ENCODE measurements around the gene GMCL1. TPM values are rescaled to one million over a fixed set of nuclear protein-coding genes. Genes with fewer than 3 reads are reported as not detected.

The GMCL1 gene
- total RNA-seq, 4 donors from 2014 or later, result 15.1 to 19.8 (median 17.1) TPM

DNA sequence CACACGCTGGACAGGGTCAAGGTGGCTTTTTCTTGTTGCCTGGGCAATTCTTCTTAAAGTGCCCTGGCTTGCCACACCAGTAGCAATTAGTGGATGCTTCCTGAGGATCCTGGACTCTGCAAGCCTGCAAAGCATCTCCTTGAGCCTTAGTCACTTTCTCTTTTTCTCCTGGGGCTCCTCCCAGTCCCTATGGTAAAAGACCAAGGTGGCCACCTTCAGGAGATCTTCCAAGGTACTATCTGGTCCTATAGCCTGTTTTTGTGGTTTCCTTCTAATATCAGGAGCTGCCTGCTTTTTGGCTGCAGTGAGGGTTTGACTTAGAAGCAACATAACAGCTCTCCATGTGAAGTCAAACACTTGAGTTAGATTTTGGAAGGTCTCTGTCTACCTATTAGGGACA lies 33.3 kb upstream of the GMCL1 start:
- Histone ChIP-seq H3K36me3 (no peaks in the 10 kb centered on the region), H3K4me3 (replicated peaks in 1 of 3) (no peak overlapping the region), H3K27ac (no peak overlapping the region), H3K9me3 (no peaks in the 10 kb centered on the region), H3K4me1 (peaks cover 9 to 18% of the 10 kb centered on the region in 2 donors), H3K27me3 (no peaks in the 10 kb centered on the region)
- WGBS, 2 donors, result 100% methylated on average over 1 of the region's 1 CpG
- no peak for TF ChIP-seq POLR2A (IDR thresholded peaks at IDR 0.05)
- TF ChIP-seq, protein P1, sequence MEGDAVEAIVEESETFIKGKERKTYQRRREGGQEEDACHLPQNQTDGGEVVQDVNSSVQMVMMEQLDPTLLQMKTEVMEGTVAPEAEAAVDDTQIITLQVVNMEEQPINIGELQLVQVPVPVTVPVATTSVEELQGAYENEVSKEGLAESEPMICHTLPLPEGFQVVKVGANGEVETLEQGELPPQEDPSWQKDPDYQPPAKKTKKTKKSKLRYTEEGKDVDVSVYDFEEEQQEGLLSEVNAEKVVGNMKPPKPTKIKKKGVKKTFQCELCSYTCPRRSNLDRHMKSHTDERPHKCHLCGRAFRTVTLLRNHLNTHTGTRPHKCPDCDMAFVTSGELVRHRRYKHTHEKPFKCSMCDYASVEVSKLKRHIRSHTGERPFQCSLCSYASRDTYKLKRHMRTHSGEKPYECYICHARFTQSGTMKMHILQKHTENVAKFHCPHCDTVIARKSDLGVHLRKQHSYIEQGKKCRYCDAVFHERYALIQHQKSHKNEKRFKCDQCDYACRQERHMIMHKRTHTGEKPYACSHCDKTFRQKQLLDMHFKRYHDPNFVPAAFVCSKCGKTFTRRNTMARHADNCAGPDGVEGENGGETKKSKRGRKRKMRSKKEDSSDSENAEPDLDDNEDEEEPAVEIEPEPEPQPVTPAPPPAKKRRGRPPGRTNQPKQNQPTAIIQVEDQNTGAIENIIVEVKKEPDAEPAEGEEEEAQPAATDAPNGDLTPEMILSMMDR (IDR thresholded peaks at IDR 0.05), result no peak
- DNase-seq, result no peak
- intact Hi-C loops (cut with DNase I), result no loop called here

DNA sequence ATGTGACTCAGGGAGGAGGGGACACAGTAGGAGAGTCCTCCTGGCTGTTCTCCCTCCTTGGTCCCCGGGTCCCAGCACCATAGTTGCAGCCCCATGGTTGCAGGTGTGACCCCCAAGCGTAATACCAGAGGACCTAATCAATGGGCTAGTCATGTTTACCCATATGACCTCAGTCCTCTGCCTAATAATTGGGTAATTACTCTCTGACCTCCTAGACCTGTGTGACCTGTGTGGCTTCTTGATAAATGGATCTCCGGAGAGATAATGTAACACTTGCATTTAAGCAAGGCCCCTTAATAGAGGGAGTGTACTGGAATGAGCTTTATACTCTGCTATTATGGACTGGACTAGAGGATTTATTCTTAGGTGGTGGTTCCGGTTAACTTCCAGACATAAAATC lies 32.2 kb upstream of the GMCL1 start:
- 93 to 97% methylated on average over 4 of the region's 4 CpGs for WGBS, 2 donors
- H3K9me3 ChIP-seq, result no peaks in the 10 kb centered on the region
- intact Hi-C loops (cut with DNase I), result no loop called here

DNA sequence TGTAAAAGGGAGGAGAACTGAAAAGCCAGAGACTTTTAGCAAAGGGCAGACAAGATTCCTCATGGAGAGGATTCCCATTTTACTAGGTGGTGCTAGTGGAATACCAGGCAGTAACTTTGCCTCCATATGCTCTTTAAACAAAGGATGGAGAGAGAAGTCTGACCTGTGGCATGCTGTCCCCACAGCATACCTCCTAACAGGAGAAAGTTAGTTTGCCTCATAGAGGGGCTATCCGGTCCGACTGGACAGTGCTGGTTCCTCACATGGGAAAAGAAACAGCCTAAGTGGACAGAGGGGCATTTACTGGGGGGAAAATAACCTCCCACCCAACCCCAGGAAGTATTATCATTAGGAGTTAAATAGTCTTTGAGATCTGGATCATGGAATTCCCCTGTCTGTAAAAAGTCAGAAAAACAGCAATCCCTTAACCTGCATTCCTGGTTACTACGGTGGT lies 31.6 kb upstream of the GMCL1 start:
- H3K9me3 ChIP-seq, result no peaks in the 10 kb centered on the region
- intact Hi-C loops (cut with DNase I), result no loop called here
- H3K4me1 ChIP-seq, result peaks cover 8 to 18% of the 10 kb centered on the region in 2 donors
- no peaks in the 10 kb centered on the region for H3K27me3 ChIP-seq
- WGBS, 2 donors, result 71 to 79% methylated on average over 3 of the region's 3 CpGs
- H3K36me3 ChIP-seq, result no peaks in the 10 kb centered on the region
- TF ChIP-seq, protein P1 (IDR thresholded peaks at IDR 0.05), result no peak
- no peak for TF ChIP-seq POLR2A (IDR thresholded peaks at IDR 0.05)
- DNase-seq, result no peak
- no peak overlapping the region for H3K4me3 ChIP-seq (replicated peaks in 1 of 3)
- no peak overlapping the region for H3K27ac ChIP-seq

More for the DNA sequence above, 32.2 kb upstream of the GMCL1 start:
- no peak overlapping the region for H3K4me3 ChIP-seq (replicated peaks in 1 of 3)
- H3K4me1 ChIP-seq, result peaks cover 8 to 18% of the 10 kb centered on the region in 2 donors
- H3K27ac ChIP-seq, result no peak overlapping the region
- TF ChIP-seq, protein P1 (IDR thresholded peaks at IDR 0.05), result no peak
- TF ChIP-seq POLR2A (IDR thresholded peaks at IDR 0.05), result no peak
- no peak for DNase-seq
- no peaks in the 10 kb centered on the region for H3K36me3 ChIP-seq
- H3K27me3 ChIP-seq, result no peaks in the 10 kb centered on the region

DNA sequence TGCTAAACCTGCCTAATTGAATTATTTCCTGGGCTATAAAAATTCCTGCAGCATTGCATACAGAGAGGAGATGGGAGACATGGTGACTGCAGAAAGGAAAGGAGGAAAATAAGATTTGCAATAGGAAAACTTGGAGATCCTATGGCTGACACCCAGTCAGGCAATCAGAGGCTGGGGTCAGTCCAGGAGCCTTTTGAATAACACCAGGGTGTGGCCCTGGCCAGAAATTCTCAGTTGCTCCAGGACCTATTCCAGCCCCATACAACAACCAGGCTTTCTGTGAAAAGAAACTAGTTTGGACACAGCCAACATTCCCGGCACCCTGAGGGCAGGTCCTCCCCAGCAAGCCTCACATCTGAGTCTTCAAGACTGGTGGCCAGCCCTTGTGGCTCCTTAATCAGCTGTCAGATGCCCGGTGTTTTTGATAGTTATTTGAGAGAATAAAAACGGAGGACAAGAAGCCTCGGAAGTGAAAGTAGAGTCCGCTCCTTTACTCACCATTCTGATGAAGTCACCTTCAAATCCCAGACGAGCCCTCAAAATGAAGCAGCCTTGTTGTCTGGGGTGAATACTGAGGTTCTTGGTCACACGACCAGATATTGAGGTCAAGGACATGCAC lies 31.1 kb upstream of the GMCL1 start:
- peak; percentile 8 to 12 for DNase-seq
- 61 to 62% methylated on average over 7 of the region's 7 CpGs for WGBS, 2 donors
- Histone ChIP-seq H3K9me3 (no peaks in the 10 kb centered on the region), H3K4me1 (peaks cover 8 to 18% of the 10 kb centered on the region in 2 donors), H3K4me3 (replicated peaks in 1 of 3) (no peak overlapping the region), H3K27ac (no peak overlapping the region), H3K27me3 (no peaks in the 10 kb centered on the region), H3K36me3 (no peaks in the 10 kb centered on the region)
- no peak for TF ChIP-seq POLR2A (IDR thresholded peaks at IDR 0.05)
- TF ChIP-seq, protein P1 (IDR thresholded peaks at IDR 0.05), result no peak
- intact Hi-C loops (cut with DNase I), result no loop called here

DNA sequence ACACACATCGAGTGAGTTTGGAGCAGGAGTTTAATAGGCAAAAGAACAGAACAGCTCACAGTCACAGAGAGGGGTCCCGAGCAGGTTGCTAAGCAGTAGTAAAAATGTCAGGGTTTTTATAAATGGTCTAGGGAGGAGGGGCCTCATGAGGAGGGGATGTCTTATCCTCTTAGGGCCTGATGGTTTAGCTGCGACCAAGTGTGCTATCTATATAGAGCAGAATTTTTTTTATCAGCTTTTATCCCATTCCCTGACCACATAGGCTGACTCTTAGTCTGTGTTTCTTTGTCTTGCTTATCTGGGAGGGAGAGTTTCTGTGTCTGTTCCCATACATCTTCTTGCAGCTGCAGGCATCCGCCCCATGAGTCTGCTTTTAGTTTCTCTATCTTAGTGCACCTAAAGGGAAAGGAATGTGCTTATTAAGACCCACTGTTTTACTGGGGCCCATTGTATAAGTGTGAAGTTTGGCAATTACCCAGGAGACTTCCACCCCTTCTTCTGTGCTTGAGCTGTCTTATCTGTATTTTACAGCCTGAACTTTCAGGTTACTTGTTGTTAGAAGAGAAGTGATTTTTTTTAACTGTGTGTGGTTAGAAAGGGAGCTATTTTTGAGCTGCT lies 30.4 kb upstream of the GMCL1 start:
- Histone ChIP-seq H3K9me3 (no peaks in the 10 kb centered on the region), H3K27ac (no peak overlapping the region), H3K27me3 (no peaks in the 10 kb centered on the region), H3K4me3 (replicated peaks in 1 of 3) (no peak overlapping the region), H3K4me1 (peaks cover 8 to 18% of the 10 kb centered on the region in 2 donors), H3K36me3 (no peaks in the 10 kb centered on the region)
- 53 to 70% methylated on average over 4 of the region's 4 CpGs for WGBS, 2 donors
- intact Hi-C loops (cut with DNase I), result no loop called here
- no peak for DNase-seq
- TF ChIP-seq, protein P1 (IDR thresholded peaks at IDR 0.05), result no peak
- TF ChIP-seq POLR2A (IDR thresholded peaks at IDR 0.05), result no peak
